Hematopoietic multipotent progenitor cell (in vitro differentiated cells): ENCODE results near the gene IPO9. TPM values are rescaled to one million over a fixed set of nuclear protein-coding genes. Genes with fewer than 3 reads are reported as not detected.
"Not testable (repeated sequence)": the region's sequence is repeated elsewhere in the genome, so short reads cannot be mapped to it uniquely, and the experiment has no call there.

Experiments
- DNase-seq, 3 donors: peaks; one replicate each; pipeline ENCODE4 v3.0.0-alpha.2; 2011 to 2015; ENCODE audit warnings: low read depth in 2 of 3, low spot score in 2 of 3
- total RNA-seq: library from RNA; depleted of rRNA; stranded (reverse); fragments of >200 nt; gene quantifications from one replicate; pipeline ENCODE4 v1.2.3, GENCODE V29; 2012

The IPO9 gene
- total RNA-seq, 1 donor: 15.3 TPM

DNA sequence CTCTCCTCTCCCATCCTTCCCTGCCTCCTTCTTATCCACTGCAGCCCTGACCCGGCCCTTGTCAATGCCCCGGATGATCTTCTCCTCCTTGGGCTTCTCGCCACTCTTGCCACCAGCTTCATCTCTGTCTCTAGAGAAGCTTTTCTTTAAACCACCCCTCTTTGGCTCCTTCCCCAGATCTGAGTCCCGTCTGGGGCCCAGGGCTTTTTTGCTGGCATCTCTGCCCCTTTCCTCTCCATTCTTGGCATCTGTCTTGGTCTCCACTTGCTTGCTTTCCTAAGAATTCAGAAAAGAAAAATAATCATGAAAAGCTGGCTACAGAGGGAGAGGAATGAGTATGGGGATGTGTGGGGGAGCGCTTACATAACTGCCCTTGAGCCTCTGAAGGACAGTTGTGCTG lies 71.5 kb downstream of the IPO9 start:
- DNase-seq: no peak

DNA sequence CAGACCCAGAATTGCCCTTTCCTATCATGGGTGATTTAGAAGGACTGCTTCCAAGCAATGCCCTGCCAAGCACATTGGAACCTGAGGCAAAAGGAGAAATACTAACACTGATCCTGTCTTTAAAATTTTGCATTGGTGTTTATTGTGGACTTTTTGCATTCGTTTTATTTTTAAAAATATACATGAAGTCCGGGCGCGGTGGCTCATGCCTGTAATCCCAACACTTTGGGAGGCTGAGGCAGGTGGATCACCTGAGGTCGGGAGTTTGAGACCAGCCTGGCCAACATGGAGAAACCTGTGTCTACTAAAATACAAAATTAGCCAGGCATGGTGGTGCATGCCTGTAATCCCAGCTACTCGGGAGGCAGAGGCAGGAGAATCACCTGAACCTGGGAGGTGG lies 72.1 kb downstream of the IPO9 start:
- not testable (repeated sequence) for DNase-seq

DNA sequence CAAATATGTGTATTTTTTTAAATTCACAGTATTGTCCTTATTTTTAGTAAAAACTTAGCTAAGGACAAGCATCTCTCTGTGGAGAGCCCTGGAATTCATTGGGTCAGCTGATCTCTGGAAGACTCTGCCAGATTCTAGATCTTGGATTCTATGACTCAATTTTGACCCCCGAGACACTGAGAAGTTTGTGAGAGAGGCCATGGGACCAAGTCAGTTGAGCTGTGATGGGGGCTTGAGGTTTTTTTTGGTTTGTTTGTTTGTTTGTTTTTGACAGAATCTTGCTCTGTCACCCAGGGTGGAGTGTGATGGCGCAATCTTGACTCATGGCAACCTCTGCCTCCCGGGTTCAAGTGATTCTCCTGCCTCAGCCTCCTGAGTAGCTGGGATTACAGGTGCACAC lies 73.2 kb downstream of the IPO9 start:
- DNase-seq: no peak

DNA sequence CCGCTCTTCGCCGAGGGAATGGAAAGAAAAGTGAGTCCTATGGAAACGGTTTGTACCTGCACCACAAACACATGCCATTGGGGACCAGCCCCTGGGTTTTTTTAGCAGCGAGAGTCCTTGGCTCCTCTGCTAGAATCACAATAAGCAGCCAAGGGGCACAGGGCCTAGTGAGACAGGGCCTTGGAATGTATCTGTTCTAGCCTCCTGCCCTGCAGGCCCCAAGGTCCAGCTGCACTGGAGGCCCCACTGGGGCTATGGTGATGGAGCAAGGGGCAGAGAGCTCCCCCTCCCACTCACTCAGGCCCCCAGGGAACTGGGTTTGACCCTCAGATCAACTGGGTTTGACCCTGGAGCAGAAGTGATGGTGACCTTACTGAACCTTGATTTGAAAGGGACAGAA lies 74.2 kb downstream of the IPO9 start:
- no peak for DNase-seq

DNA sequence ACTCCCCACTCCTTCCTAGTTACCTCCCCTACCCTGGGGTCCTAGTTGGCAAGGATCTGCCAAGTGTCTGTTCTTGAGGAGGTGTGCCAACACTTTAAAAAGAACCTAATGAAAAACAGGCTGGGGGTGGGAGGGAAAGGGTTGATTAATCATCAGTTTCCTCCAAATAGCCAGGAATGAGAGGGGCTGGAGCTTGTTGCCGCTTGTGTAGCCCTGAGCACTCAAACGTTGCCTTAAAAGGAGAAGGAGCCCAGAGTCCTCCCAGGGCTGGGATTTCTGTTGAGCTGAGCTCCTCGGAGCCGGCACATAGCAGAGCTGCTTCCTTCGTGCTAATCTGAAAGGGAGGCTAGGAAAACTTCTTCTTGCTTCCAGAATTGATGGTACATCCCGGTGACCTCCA lies 75.6 kb downstream of the IPO9 start:
- DNase-seq: no peak

DNA sequence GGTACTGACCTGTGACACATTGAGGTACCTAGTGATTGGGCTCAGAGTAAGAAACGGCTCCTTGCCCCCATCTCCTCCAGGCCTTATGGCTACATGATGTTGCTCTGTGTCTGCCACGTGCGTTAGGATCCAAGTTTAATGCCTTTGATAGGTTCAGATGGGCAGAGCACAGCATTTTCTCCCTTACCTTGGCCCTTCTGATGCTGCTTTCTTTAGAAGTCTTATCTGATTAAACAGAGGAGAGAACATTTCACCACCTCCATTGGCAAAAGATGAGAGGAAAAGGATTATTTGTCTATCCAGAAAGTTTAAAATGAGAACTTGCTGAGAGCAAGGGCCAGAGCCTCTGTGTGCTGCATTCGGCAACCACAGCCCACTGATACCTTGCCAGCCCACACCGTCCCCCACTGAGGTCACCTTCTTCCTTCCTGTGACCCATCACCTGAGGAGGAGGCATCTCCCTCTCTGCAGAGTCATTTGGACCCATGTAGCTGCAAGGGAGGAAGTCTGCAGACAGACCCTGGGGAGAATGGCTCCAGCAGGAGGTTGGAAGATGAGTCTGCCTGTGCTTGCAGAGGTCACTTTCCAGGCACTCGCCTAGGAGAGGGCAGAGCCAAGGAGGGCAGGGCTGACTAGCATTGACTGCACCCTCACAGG lies 76.4 kb downstream of the IPO9 start:
- no peak for DNase-seq

DNA sequence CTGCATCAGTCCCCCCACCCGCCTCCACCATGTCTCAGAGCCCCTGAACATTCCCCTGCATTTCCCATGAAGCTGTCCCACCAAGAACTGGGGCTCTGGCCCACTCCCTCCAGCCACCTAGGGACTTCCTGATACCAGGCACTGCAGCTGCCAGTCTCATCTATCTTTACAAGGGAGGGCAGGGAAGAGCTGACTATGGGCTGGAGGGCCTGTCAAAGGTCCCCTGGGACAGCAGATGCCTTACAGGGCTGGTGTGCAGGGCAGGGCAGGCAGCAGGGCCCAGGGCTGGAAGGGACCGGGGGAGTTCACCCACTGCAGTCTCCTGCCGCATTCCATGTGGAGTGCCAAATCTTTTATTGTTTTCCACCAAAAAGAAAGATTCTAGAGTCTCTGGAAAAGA lies 77.4 kb downstream of the IPO9 start:
- no peak for DNase-seq

DNA sequence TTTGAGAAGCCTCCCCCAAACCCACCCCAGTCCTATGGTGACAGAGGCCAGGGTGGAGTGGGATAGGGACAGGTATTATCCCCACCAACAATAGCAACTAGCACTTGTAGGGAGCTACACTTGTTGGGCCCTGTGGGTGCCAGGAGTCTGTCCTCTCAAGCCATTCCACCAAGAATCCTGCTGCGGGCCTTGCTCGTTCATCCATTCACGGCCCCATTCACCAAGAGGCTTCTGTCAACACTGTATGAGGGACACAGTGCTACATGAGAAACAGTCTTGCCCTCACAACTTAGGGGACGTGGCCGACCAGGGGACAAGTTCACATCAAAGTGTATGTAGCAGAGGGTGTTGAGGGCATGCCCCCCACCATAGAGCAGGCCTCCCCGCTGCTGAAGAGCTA lies 78.7 kb downstream of the IPO9 start:
- DNase-seq: no peak

DNA sequence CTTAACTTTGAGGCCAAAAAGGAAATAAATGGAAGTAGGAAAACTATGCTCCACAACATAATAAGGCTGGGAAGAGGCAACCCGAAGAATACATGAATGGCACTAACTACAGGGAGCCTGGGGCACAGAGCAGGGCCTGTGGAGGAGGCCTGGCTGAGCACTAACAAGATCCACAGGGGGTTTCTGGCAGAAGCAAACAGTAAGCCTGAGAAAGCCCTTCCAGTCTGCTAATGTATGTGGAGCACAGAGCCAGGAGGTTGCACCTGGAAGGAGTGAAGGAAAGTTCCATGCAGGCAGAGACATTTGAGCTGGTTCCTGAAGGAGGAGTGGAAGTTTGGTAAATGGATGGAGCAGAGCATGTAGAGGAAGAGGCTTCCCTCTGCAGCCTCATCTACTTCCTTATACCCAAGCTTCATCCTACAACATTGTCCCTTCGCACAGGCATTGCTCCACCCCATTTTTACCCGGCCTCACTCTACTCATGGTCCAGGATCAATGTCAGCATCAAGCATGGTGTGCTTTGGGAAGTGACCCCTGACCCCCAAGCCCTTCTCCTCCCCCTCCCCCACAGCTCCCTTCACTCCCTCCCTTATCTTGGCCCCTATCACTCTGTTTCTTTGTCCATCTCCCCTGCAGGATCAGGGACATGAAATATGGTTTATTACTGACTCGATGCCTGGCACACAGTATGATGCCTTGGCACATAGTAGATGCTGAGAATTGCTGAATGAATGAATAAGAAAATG lies 83.0 kb downstream of the IPO9 start:
- DNase-seq: no peak

DNA sequence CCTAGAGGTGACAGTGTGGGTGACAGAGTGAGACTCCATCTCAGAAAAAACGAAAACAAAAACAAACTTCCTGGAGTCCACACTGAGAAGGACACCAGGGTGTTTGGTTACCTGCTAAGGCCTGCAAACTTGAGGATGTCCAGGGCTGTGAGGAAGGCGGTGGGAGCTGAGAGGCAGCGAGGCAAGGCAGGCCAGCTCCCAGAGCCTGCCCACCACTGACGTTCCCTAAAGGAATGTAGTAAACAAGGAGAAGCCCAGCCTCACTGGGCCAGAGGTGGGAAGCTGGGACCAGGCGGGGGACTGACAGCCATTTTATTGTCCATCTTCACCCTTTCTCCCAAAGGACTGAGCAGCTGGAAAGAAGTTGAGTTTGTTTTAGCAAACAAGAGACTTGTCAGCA lies 83.9 kb downstream of the IPO9 start:
- DNase-seq: no peak

DNA sequence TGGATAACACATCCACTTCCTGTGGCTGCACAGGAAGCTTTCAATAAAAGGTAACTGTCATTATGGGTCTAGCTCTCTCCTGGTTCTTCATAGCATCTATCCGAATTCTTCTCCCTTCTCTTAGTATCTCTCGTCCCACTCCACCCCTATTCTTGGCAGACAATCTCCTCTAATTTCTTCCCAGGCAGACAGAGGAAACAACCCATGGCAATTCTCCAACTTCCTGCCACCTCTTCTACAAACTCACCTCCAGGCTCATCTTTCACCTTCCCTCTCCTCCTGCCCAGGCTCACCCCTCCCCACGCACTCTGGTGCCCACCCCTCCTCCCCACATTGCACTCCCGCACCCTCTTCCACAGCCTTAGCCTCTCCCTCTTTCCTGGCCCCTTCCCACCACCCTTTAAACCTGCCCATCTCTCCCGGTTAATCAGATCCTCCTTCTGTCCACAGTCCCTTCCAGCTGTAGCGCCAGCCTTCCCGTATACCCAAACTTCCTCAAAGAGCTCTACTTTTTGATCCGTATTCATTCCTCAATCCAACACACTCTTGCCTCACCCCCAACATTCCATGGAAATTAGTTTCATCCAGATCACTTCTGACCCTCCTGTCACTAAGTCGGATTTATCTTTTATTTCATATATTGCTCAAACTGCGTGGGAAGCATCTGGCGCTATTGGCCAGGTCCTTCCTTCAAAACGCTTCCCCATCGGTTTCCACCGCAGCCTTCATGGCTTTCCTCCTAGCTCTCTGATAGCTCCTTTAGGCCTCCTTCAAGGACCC lies 85.7 kb downstream of the IPO9 start:
- DNase-seq: no peak

DNA sequence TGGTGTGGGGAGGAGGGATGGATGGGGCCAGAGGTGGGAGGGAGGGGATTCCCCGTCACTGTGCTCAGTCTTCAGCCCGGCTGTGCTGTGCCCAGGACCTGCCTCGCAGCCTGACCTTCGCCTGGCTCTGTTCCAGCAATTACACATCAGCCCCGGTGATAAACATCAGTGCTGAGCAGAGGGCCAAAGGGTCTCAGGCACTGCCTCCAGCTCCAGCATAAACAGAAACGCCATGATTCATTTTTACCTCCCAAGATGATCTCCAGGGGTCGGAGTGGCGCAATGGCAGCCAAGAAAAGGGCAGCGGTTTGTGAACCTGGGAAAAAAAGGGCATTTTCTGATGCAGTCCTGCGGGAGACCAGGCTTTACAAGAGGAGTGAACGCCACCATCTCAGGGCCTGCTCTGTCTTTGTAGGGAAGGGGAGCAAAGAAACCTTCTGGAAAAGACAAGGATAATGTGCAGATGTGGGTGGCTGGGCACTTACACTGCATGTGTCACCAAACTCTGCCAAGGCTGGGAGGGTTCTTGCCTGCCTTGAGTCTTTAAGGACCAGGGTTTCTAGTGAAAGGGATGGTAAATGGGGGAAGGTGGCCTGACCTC lies 87.8 kb downstream of the IPO9 start:
- peak in 2 of 3 donors; percentile 39 to 48 for DNase-seq

DNA sequence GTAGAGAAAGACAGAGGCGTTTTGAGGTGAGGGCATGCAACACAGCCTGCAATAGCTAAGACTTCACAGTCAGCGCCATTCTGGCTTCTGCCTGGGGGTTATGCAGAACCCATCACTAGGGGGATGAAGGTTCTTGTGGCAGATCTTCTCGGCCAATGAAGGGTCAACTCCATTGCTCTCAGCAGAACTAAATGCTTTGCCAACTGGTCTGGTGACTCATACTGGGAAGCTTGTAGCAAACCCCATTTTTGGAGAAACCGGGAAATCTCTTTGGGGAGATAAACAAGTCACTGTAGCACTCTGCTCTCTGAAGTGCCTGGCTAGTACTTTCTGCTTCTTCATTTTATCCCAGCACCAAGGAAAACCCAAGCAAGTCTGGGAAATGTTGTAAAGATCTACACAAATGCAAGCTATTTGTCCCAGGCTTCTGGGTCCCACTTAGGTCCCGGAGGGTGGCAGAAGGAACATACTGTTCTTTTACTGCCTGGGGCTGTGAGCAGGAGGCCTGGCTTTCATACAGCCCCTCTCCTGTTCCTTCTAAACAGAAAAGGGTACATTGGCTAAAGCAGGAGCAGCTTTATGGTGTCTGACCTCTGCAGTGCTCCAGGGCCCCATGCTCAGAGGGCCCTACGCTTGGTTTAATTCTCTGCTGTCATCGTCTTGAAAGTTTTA lies 88.5 kb downstream of the IPO9 start:
- no peak for DNase-seq

DNA sequence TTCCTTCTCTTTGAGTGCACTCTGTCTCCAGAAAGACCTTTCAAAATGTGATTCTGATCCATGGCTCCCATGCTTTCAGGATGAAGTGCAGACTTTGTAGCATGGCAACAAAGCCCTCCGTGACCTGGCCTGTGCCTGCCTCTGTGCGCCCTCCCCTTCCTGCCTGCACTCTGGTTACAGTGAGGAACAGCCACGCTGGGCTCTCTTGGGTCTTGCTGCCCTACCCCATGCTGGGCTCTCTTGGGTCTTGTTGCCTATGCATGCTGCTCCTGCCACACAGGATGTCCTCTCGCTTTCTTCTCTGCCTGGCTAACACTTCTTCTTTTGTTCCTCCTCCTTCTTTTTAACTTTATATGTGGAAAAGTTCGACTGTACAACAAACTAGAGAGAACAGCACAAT lies 89.4 kb downstream of the IPO9 start:
- no peak for DNase-seq

DNA sequence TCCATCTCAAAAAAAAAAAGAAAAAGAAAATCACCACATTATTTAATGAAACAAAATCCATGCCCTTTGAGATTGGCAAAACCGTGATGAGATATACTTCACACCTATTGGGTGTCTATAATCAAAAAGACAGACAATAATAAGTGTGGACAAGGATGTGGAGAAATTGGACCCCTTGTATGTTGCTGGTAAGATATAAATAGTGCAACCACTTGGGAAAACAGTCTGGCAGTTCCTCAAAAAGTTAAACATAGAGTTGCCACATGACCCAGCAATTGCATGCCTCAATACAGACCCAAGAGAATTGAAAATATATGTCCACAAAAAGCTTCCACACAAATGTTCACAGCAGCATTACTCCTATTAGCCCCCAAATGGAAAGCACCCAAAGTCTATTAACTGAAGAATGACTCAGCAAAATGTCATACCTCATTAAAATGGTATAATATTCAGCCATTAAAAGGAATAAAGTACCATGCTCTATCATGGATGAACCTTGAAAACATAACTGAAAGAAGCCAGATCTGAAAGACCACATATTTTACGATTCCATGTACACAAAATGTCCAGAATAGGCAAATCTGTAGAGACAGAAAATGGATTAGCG lies 93.1 kb downstream of the IPO9 start:
- no peak for DNase-seq

DNA sequence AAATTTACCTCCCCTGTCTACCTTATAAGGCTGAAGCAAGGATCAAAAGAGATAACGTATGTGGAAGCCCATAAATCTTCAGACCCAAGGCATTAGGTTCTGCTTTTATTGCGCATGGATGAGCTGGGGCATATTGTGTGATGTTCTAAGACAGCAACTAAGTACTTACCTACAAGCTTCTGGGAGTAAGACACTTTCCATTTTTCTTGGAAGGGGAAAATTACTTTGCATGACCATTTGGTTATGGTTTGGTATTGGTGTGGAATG lies 96.3 kb downstream of the IPO9 start:
- no peak for DNase-seq

DNA sequence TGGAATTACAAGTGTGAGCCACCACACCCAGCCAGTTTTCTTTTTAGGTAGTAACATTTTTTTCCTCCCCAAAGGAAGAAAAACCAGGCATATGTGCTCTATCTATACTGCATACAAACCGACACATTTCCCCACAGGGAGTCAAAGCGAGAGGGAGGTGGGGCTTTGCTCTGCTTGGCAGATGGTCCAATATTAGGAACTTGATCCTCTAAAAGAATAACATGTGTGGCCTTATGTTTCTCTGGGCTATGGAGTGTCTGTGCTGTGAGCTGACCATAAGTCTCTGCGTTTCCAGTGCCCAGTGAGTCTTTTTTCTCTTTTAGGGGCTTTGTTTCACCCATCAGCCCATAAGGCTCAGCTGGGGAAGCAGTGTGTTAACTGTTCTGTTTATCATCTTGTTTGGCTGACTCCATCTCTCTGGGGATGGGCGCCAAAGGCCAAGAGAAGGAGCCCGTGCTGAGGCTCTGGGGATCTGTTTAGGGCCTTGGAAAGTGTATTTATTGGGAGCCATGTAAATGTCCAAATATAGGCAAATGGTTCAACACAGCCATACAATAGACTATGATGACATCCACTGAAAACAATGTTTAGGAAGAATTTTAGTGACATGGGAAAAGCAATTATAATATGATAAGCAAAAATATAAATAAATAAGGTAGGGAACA lies 97.2 kb downstream of the IPO9 start:
- DNase-seq: no peak

DNA sequence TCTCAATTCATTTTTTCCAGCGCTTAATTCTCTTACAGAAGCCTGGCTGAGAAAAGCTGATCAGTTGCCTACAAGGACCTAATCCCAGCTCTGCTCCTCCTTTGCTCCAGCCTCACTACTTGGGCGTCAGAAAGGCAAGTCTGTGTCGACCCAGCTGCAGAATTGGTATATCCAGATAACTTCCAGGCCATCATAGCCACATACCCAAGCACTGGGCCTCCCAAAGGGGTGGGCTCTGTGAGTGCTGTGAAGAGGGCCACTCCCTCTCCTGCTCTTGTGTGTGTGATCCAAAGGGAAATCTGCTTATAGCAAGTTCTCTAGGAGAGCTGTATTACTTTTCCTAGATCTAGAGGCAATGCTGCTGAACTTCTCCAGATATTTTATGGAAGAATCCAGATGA lies 99.3 kb downstream of the IPO9 start:
- no peak for DNase-seq

DNA sequence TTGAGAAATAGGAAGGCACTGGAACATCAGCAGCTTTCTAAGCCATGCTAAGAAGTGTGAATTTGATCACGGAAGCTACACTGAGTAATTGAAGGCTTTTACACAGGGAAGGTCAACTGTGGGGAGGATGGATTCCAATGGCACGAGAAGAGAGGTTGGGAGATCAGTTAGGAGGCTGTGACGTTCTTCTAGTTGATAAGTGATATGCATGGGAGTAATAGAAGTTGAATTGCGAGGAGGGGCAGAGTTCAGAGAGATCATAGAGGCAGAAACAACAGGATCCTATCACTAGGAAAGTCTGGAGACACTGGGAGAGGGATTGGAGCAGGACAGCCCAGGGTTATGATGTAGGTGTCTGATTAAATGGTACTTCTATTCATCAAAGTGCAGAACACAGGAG lies 101.2 kb downstream of the IPO9 start:
- DNase-seq: no peak

DNA sequence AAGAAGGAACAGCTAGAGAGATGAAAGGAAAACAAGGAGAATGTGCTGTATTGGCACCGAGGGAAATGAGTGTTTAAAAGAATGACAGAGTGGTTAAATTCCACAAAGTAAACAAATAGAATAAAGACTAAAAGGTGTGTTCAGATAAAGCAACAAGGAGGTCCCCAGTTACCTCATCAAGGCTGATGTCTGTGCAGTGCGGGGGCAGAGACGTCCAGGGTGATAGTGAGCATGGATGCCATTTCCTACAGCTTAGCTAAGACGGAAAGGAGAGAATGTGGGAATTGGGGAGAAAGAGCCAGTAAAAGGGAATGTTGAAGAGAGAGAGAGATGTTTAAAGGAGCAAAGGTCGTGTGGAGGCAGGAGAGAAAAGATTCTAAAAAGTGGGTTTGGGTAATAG lies 101.8 kb downstream of the IPO9 start:
- no peak for DNase-seq
